Stimulated activated CD8-positive, alpha-beta memory T cell treated with anti-CD3 and anti-CD28 coated beads, Interleukin-4, amount 100 ng/mL, for 24 hours (primary cell): ENCODE data around the gene ZC3H13.
"Not testable (repeated sequence)": the region's sequence is repeated elsewhere in the genome, so short reads cannot be mapped to it uniquely, and the experiment has no call there.

ENCODE experiments used
- DNase-seq: peaks from one replicate; pipeline ENCODE4 v3.0.0-alpha.2; 2020; ENCODE audit warnings: low read depth

Gene ZC3H13

DNA sequence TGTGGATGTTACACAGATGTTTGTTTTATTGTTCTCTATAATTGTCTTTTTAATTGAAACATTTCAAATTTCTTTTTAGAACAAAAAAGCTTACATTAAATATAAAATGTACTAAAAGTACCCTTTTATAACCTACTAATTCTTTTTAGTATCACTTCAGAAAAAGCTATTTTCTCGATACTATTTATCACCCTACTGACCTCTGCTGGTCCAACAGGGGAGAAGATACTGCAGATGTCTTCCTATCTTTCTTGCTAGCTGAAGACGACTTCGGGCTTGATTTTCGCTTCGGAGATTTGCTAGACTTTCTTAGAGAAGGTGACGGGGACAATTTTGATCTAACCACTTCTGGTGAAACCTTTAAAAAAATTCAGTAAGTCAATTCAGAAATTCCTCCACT, 42.4 kb downstream of the ZC3H13 start:
- no peak for DNase-seq

GRCh38 chr13:46008631-46009030, 43.9 kb downstream of the ZC3H13 start:
- no peak for DNase-seq

DNA sequence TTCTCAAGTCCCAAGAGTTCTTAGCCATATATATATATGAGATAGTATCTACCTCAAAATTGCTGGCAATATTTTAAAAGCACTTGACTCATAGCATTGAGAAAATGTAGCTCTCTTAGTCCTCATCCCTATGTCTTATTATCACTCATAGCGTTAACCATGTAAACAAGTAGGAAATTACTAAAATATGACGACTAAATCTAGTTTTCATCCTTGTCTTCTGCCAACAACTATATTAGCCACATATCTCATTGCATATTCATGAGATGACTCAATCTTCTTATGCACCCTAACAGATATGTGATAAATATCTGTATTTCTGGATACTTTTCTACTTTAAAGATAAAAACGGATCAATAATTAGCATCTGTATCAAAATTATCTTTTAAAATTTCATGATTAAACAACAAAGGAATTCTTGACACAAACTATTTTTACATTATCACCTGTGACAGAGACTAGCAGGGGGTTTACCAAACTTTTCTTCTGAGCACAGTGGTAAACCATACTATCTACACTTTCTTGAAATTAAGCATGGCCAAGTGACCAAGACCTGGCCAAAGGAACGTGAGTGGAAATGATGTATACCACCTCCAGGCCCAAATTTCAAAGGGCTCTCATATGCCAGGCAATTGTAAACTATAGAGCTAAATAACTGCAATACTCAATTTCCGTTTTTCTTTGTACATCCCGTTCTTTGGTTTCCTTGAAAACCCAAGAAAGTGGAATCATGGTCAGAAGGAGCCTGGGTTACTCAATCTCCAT, 45.7 kb downstream of the ZC3H13 start:
- DNase-seq: no peak

DNA sequence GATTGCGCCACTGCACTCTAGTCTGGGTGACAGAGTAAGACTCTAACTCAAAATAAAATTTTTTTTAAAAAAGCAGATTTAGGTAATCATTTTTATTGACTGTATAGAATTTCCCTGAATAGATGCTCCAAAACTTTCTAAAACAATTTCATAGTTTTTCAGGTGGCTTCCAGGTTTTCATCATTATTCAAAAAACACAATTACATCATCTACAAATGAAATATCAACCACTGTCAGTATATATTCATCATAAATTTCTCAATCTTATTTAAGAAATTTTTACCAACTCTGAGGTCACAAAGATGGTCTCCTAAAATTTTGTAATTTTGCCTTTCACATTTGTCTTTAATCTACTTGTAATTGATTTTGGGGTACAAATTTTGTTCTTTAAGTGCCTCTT, 48.1 kb downstream of the ZC3H13 start:
- no peak for DNase-seq

- DNase-seq: no peak
These were observed 55.9 kb downstream of the ZC3H13 start for GRCh38 chr13:45996631-45997030.

DNA sequence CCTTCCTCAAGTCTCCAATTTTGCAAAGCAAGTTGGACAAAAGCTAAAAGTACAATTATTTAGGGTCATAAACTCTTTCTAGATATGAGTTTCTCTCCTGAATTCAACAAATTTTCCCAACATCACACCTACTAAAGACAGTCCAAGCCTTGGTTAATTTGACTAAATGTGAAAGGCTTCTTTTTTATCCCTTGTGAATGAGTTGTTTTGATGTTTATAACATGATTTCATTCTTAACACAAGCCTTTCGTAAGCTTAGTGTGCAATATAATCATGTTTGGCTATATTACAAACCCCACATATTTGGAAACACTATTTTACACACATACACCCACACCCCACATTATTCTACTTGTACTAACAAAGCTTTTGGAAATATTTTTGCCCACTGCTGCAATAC, 57.3 kb downstream of the ZC3H13 start:
- DNase-seq: no peak

DNA sequence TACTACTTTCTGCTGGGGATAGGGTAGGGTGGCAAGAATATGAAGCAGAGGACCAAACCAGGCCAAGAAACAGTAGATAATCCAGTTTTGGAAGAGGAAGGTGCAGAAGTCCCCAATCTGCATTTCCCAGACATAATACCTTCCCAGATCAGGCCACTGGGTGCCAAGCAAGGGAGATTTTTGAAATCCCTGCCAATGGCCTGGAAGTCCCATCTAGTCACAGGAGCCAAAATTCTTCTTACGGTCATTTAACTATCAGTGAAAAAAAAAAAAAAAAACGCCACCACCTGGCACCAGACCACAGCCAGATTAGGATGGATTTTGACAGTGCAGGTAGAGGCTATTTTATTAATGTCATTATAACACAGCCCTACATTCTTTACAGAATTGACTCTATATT, 57.8 kb downstream of the ZC3H13 start:
- DNase-seq: no peak

- DNase-seq: no peak
These were observed 62.9 kb downstream of the ZC3H13 start for GRCh38 chr13:45989607-45990006.

GRCh38 chr13:45981127-45981526, 71.4 kb downstream of the ZC3H13 start:
- DNase-seq: not testable (repeated sequence)

GRCh38 chr13:45975337-45975736, 77.2 kb downstream of the ZC3H13 start:
- no peak for DNase-seq

DNA sequence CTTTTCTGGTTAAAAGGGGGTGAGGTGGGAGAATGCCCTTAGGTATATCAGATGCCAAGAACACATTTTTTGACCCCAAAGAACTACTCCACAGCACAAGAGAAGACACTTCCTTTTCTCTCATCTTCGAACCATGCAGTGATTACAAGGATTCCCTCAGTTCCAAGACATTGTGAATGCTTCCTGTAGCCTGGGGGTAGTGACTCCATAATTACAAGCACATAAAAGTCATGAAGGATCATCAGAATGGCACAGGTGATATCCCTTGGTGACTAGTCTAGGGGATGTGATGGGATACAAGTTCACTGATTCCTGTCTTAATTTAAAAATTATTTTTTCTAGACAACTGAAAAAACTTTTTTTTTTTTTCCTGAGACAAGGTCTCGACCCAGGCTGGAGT, 78.0 kb downstream of the ZC3H13 start:
- no peak for DNase-seq

GRCh38 chr13:45967589-45967988, 85.0 kb downstream of the ZC3H13 start:
- DNase-seq: no peak

GRCh38 chr13:45966715-45967114, 85.8 kb downstream of the ZC3H13 start:
- DNase-seq: no peak

DNA sequence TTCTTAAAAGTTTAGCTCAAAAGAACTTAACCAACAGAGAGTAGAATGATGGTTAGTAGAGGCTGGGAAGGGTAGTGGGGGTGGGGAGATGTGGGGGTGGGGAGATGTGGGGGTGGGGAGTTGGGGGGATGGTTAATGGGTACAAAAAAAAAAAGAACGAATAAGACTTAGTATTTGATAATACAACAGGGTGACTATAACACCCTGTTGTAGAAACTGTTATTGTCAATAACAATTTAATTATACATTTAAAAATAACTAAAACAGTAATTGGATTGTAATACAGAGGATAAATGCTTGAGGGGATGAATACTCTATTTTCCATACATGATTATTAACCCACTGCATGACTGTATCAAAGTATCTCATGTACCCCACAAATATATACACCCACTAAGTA, 91.1 kb downstream of the ZC3H13 start:
- no peak for DNase-seq

- no peak for DNase-seq
These were observed 97.4 kb downstream of the ZC3H13 start for GRCh38 chr13:45954836-45955800.

DNA sequence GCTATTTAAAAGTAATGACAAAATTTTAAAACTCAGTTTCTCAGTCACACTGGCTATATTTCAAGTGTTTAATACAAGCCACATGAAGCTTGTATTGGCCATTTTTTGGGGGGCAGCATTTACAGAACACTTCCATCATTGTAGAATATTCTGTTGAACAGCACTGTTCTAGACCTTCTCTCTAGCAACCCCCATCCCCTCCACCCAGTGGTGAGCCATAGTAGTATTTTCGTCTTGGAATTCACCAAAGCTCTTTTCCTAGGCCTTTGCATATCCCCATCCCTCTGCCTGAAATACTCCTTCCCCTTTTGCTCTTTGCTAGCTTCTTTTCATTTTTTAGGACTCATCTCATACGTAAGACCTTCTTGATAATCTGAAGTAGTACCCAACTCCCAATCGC, 99.5 kb downstream of the ZC3H13 start:
- no peak for DNase-seq

- no peak for DNase-seq
These were observed 100.8 kb downstream of the ZC3H13 start for GRCh38 chr13:45951724-45952123.

DNA sequence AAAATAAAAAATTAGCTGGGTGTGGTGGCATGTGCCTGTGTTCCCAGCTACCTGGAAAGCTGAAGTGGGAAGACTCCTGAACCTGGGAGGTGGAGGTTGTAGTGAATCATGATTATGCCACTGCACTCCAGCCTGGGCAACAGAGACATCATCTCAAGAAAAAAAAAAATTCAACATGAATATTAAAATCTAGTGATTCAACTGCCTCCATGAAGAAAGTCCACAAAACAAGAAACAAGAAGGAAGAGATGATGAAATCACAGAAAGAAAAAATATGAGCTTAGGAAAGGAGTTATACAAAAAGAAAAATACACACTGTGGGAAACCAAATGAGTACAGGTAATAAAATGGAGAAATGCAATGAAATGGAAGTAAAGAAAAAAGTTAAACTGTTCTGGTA, 101.4 kb downstream of the ZC3H13 start:
- DNase-seq: no peak

GRCh38 chr13:45950386-45951000, 102.1 kb downstream of the ZC3H13 start:
- DNase-seq: no peak

- no peak for DNase-seq
These were observed 103.4 kb downstream of the ZC3H13 start for GRCh38 chr13:45949161-45949560.

- DNase-seq: no peak
These were observed 108.6 kb downstream of the ZC3H13 start for GRCh38 chr13:45943965-45944364.

- DNase-seq: no peak
These were observed 109.4 kb downstream of the ZC3H13 start for GRCh38 chr13:45943120-45943519.

GRCh38 chr13:45941261-45941660, 111.3 kb downstream of the ZC3H13 start:
- DNase-seq: no peak
